ENCODE data around the gene ESRRB. TPM values are rescaled to one million over a fixed set of nuclear protein-coding genes. Genes with fewer than 3 reads are reported as not detected.

ESRRB gene
- total and polyA plus RNA-seq, 9 donors: 0.07 to 0.40 TPM; not detected in 7

DNA sequence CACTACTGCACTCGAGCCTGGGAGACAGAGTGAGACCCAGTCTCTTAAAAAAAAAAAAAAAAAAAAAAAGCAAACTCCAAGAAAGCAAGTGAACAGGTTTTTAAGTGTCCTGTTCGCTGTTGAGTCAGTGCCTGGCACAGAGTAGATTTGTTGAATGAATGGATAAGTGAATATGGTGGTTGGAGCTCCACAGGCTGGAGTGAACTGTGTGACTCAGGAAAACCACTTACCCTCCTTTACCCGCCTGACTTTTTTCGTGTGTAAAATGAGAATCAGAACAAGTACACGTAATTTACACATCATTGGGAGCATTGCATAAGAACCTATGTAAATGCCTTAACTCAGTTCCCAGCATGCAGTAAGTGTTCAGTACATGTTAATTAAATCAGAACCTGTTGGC, 24.0 kb upstream of the ESRRB start:
- WGBS, 3 donors: 72 to 77% (median 73%) methylated on average over 5 of the region's 5 CpGs
- H3K4me1 ChIP-seq (ENCODE audit: insufficient read depth): no peaks in the 10 kb centered on the region
- no peak for DNase-seq
- H3K9me3 ChIP-seq: no peaks in the 10 kb centered on the region
- no peak overlapping the region for H3K4me3 ChIP-seq
- H3K27ac ChIP-seq: no peak overlapping the region
- H3K36me3 ChIP-seq: no peaks in the 10 kb centered on the region
- H3K27me3 ChIP-seq: no peaks in the 10 kb centered on the region
- TF ChIP-seq, protein P1, sequence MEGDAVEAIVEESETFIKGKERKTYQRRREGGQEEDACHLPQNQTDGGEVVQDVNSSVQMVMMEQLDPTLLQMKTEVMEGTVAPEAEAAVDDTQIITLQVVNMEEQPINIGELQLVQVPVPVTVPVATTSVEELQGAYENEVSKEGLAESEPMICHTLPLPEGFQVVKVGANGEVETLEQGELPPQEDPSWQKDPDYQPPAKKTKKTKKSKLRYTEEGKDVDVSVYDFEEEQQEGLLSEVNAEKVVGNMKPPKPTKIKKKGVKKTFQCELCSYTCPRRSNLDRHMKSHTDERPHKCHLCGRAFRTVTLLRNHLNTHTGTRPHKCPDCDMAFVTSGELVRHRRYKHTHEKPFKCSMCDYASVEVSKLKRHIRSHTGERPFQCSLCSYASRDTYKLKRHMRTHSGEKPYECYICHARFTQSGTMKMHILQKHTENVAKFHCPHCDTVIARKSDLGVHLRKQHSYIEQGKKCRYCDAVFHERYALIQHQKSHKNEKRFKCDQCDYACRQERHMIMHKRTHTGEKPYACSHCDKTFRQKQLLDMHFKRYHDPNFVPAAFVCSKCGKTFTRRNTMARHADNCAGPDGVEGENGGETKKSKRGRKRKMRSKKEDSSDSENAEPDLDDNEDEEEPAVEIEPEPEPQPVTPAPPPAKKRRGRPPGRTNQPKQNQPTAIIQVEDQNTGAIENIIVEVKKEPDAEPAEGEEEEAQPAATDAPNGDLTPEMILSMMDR (IDR thresholded peaks at IDR 0.05): no peak
- TF ChIP-seq EP300 (IDR thresholded peaks at IDR 0.05): no peak
- TF ChIP-seq POLR2A (IDR thresholded peaks at IDR 0.05): no peak
- intact Hi-C loops (cut with DNase I): loop anchor here (2.0 to 10.0 kb wide), 5 partner anchors 299 to 640 kb away; no protein-coding TSS in a partner anchor

DNA sequence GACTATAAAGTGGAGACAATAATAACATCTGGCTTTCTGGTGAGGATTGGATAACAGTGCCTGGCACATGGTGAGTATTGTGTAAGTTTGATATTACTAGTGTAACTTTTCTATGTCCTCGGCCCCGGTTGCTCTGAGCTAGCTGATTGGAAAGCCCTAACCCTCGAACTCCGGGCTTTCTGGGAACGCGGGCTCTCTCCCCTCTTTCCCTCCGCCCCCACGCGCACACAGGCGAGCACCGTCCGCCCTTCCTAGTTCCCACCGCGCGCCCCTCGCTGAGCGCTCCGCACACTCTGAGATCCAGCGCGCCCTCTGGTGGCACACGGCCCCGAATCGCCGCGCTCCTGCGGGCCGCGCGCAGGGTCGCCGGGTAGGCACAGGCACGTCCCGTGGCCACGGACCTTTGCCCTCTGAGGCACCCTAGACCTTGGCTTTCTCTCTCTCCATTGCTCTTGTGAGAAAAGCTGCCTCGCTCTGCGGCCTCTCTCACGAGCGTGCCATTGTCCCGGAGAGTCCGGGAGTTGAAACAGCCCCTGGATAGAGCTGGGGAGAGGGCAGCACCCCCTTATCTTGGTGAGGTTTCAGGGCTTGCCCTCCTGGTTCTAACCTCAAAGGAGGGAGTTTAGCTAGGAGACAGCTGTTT, 23.2 kb upstream of the ESRRB start:
- Histone ChIP-seq H3K9me3 (no peaks in the 10 kb centered on the region), H3K27me3 (no peaks in the 10 kb centered on the region), H3K4me3 (no peak overlapping the region), H3K27ac (no peak overlapping the region), H3K36me3 (no peaks in the 10 kb centered on the region), H3K4me1 (ENCODE audit: insufficient read depth) (no peaks in the 10 kb centered on the region)
- intact Hi-C loops (cut with DNase I): loop anchor here (2.0 to 10.0 kb wide), 5 partner anchors 300 to 640 kb away; no protein-coding TSS in a partner anchor
- DNase-seq: peak; percentile 27 to 75 (median 55)
- 5 to 6% (median 5%) methylated on average over 39 to 40 of the region's 40 CpGs for WGBS, 3 donors
- TF ChIP-seq, protein P1 (IDR thresholded peaks at IDR 0.05): peak; percentile 43 to 62 (median 59)
- TF ChIP-seq POLR2A (IDR thresholded peaks at IDR 0.05) (no peak), EP300 (IDR thresholded peaks at IDR 0.05) (no peak)

DNA sequence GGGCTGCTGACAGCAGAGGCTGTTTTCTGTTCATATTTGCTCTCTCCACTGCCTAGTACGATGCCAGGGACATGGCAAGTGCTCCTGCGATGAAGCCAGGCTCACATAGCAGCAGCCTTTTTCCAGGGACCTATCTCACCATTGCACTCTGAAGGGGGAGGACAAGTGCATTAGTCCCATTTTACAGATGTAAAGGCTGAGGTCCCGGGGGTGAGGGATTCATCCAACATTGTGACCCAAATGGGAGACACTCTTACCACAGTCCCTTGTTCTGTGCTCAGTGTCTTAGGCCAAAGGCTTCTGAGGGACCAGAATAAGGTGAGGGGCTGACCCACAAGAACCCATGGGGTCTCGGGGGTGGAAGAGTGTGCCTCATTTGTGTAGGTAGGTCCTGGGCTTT, 21.6 kb upstream of the ESRRB start:
- Histone ChIP-seq H3K27ac (no peak overlapping the region), H3K9me3 (no peaks in the 10 kb centered on the region), H3K27me3 (no peaks in the 10 kb centered on the region), H3K36me3 (no peaks in the 10 kb centered on the region), H3K4me1 (ENCODE audit: insufficient read depth) (no peaks in the 10 kb centered on the region), H3K4me3 (no peak overlapping the region)
- DNase-seq: no peak
- intact Hi-C loops (cut with DNase I): loop anchor here in 2 of 4 donors (5.0 to 10.0 kb wide), 3 partner anchors 302 to 642 kb away; no protein-coding TSS in a partner anchor
- TF ChIP-seq POLR2A (IDR thresholded peaks at IDR 0.05) (no peak), EP300 (IDR thresholded peaks at IDR 0.05) (no peak)
- TF ChIP-seq, protein P1 (IDR thresholded peaks at IDR 0.05): no peak
- WGBS, 3 donors: 87 to 96% (median 94%) methylated on average over 4 of the region's 4 CpGs

DNA sequence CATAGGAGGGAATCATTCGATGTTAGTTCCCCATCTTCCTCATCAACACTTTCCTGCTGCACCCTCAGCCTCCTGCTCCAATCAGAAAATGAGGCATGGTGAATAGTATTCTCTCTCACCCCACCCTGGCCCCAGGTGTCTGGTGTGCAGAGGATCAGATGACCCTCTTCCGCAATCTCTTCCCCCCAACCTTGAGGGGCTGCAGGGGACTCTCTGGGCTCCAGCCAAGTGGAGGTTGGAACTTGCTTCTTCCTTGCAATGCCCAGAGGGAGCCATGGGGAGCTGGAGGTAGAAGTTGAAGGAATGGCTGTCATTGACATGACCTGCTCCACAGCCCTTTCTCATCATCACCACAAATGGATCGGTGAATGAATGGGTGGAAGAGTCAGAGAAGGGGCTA, 20.2 kb upstream of the ESRRB start:
- Histone ChIP-seq H3K27ac (no peak overlapping the region), H3K9me3 (no peaks in the 10 kb centered on the region), H3K27me3 (no peaks in the 10 kb centered on the region), H3K4me1 (ENCODE audit: insufficient read depth) (no peaks in the 10 kb centered on the region), H3K4me3 (no peak overlapping the region), H3K36me3 (no peaks in the 10 kb centered on the region)
- TF ChIP-seq, protein P1 (IDR thresholded peaks at IDR 0.05): no peak
- TF ChIP-seq POLR2A (IDR thresholded peaks at IDR 0.05) (no peak), EP300 (IDR thresholded peaks at IDR 0.05) (no peak)
- DNase-seq: no peak
- intact Hi-C loops (cut with DNase I): loop anchor here in 1 of 4 donors (5.0 to 10.0 kb wide), 2 partner anchors 303 to 641 kb away; no protein-coding TSS in a partner anchor
- 80 to 84% (median 80%) methylated on average over 3 of the region's 3 CpGs for WGBS, 3 donors

Measured in ovary (tissue), 9 donors.